ENCODE measurements around the gene MUC5AC.

DNA sequence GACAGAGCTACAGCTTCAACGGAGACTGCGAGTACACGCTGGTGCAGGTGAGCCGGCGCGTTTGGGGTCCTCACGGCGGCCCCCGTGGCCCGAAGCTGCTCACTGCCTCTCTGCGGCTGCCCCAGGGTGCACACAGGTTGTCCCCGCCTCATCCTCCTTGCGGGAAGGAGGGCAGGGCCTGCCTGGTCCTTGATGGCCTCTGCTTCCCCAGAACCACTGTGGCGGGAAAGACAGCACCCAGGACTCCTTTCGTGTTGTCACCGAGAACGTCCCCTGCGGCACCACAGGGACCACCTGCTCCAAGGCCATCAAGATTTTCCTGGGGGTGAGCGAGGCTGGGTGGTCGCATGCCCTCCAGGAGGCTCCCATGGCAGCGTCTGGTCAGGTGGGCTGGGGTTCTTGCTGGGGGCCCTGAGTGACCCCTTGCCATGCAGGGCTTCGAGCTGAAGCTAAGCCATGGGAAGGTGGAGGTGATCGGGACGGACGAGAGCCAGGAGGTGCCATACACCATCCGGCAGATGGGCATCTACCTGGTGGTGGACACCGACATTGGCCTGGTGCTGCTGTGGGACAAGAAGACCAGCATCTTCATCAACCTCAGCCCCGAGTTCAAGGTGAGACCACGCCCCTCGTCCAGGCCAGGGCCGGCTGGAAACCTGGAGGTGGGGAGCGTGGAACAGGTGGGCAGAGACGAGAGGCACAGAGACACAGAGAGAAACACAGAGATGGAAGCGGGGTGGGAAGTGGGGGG lies 19.4 kb downstream of the MUC5AC start:
- TF ChIP-seq, protein P1, sequence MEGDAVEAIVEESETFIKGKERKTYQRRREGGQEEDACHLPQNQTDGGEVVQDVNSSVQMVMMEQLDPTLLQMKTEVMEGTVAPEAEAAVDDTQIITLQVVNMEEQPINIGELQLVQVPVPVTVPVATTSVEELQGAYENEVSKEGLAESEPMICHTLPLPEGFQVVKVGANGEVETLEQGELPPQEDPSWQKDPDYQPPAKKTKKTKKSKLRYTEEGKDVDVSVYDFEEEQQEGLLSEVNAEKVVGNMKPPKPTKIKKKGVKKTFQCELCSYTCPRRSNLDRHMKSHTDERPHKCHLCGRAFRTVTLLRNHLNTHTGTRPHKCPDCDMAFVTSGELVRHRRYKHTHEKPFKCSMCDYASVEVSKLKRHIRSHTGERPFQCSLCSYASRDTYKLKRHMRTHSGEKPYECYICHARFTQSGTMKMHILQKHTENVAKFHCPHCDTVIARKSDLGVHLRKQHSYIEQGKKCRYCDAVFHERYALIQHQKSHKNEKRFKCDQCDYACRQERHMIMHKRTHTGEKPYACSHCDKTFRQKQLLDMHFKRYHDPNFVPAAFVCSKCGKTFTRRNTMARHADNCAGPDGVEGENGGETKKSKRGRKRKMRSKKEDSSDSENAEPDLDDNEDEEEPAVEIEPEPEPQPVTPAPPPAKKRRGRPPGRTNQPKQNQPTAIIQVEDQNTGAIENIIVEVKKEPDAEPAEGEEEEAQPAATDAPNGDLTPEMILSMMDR (IDR thresholded peaks at IDR 0.05) = no peak
- no peak for TF ChIP-seq POLR2A (IDR thresholded peaks at IDR 0.05)

Measured in adrenal gland (tissue), 5 donors.